Activated naive CD4-positive, alpha-beta T cell treated with anti-CD3 and anti-CD28 coated beads, Interleukin-2, amount 50 U/mL, for 24 hours (primary cell): ENCODE data around the gene MRPL46.

Experiments used
- H3K27ac Mint-ChIP-seq: one replicate; pipeline ENCODE4 v1.8.0; 2021; ENCODE audit warnings: mild to moderate bottlenecking, mixed read lengths
- H3K27me3 Mint-ChIP-seq: one replicate; pipeline ENCODE4 v1.8.0; 2021; ENCODE audit warnings: mixed read lengths
- H3K36me3 Mint-ChIP-seq: one replicate; pipeline ENCODE4 v1.8.0; 2021; ENCODE audit warnings: mixed read lengths
- H3K4me1 Mint-ChIP-seq: one replicate; pipeline ENCODE4 v1.8.0; 2021; ENCODE audit warnings: mixed read lengths
- H3K4me3 Mint-ChIP-seq: one replicate; pipeline ENCODE4 v1.8.0; 2021; ENCODE audit warnings: mild to moderate bottlenecking, mixed read lengths
- H3K9me3 Mint-ChIP-seq: one replicate; pipeline ENCODE4 v1.8.0; 2021; ENCODE audit warnings: mixed read lengths

The MRPL46 gene

DNA sequence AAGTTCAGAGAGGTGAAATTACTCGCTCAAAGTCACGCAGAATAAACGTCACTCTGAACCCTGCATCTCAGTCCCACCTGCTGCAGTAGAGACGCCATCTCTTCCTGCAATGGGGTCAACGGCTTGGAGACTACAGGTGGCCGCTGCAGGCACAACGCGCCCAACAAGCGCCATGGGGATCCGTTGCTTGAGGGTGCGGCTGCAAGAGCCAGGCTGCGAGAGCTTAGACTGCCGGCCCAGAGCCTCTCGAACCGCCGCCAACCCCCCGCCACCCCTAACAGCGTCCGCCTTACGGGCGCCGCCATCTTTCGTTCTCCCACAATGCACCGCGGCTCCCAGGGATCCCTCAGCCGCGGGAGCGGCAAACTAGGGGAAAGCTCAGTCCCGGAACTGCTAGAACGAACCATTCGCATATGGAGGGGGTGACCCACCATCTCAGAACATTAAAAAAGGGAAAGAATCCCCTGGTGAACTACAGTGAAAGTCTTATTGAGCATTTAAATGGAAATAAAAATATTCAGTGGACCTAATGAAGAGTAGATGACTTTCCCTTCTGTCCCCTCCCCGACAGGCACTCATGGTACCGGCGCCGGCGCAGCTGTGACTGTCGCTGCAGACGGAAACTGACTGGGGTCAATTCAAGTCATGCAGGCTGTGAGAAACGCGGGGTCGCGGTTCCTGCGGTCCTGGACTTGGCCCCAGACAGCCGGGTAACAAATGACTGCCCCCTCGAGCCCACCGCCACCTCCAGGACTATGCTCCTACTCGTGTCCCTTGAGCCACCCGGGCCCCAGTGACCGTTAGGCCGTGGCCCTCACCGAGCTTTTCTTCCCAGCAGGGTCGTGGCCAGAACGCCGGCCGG lies at the start of gene MRPL46, which contains the start of gene MRPS11:
Gene MRPL46, minus strand, starts transcription at position 316 of the 862 bp plus-strand sequence. Its CDS starts 11 bp downstream, at position 305.
Gene MRPS11, plus strand, starts transcription at position 636 of the 862 bp plus-strand sequence. Its CDS starts 10 bp downstream, at position 646.
- H3K27ac Mint-ChIP-seq: peak within 1 kb of the TSS; percentile 99
- no peaks in the 10 kb centered on the region for H3K27me3 Mint-ChIP-seq
- H3K4me1 Mint-ChIP-seq: peaks cover 35% of the 10 kb centered on the region
- H3K9me3 Mint-ChIP-seq: no peaks in the 10 kb centered on the region
- H3K4me3 Mint-ChIP-seq: peak within 1 kb of the TSS; percentile 93
- H3K36me3 Mint-ChIP-seq: peaks cover 6% of the 10 kb centered on the region

DNA sequence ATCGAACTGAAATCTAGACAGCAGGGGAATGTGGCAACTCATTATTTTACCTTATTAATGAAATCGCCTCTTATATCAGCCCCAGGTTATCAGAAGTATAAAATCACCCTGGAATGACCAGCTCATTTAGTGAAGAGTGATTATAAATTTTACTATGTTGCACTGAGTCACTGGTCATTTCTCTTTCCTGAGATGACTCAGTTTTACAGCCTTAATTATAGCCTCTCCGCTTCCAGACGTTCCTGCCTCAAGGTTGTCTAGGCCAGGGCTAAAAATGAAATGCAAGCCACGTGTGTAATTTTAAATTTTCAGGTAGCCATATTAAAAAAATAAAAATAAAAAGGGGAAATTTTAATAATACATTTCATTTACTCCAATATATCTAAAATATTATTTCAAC lies 46.0 kb upstream of the MRPL46 start:
- Mint-ChIP-seq H3K4me1 (no peaks in the 10 kb centered on the region), H3K27me3 (no peaks in the 10 kb centered on the region), H3K36me3 (peaks cover 18% of the 10 kb centered on the region), H3K9me3 (no peaks in the 10 kb centered on the region), H3K27ac (no peak overlapping the region), H3K4me3 (no peak overlapping the region)

DNA sequence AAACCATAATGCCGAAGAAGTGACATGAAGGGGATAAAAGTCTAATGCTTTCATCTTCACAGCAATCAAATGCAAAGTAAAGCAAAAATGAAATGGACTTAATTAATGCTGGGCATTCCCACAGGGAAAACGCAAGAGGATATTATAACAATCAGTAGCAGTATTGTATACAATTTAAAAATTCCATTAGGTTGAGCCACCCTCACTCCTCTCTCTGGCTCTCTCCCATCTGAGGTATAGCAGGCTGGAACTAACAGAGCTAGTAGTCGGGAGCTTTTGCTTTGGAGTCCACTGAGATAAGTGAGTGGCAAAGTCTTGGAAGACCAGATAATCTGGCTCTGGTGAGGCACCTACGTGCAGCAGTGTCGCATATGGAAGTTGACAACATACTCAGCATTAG lies 45.4 kb upstream of the MRPL46 start:
- H3K27ac Mint-ChIP-seq: no peak overlapping the region
- no peaks in the 10 kb centered on the region for H3K9me3 Mint-ChIP-seq

DNA sequence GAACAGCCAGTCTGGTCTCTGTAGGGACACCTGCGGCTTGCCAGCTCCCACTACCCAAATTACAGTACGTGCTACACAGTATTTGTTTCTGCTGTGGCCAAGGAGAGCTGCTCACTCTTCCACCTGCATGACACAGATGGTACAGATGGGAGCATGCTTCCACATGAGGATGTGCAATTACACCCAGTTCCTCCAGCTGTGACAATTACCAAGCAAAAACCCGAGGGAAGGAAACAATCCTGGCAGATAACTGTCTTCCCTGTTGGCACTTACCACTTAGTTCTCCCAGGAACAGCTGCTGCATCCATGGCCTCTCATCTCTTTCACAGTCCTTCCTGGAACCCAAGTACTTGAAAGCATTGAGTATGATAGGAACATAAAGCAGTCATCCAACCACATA lies 44.9 kb upstream of the MRPL46 start:
- Mint-ChIP-seq H3K36me3 (peaks cover 20% of the 10 kb centered on the region), H3K4me3 (no peak overlapping the region), H3K9me3 (no peaks in the 10 kb centered on the region), H3K4me1 (no peaks in the 10 kb centered on the region), H3K27me3 (no peaks in the 10 kb centered on the region), H3K27ac (no peak overlapping the region)

More for the DNA sequence above, 45.4 kb upstream of the MRPL46 start:
- Mint-ChIP-seq H3K4me3 (no peak overlapping the region), H3K36me3 (peaks cover 17% of the 10 kb centered on the region), H3K27me3 (no peaks in the 10 kb centered on the region), H3K4me1 (no peaks in the 10 kb centered on the region)

DNA sequence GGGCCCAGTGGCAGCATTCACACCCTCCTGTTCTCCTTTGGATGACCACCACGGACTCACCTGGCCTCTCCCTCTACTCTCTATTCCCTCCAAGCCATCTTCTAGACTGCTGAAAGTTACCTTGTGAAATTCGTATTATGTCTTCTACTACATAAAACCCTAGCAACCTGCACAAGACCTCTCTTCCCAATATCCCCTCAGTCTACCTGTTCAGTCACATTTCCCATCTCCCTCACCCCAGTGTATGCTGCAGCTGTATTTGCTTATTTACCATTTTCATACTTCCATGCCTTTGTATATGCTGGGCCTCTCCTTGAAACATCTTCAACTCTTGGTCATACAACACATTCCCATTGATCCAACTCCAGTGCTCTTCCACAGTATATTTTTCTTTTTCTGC lies 44.0 kb upstream of the MRPL46 start:
- H3K9me3 Mint-ChIP-seq: no peaks in the 10 kb centered on the region
- H3K36me3 Mint-ChIP-seq: peaks cover 19% of the 10 kb centered on the region
- no peak overlapping the region for H3K27ac Mint-ChIP-seq
- no peaks in the 10 kb centered on the region for H3K27me3 Mint-ChIP-seq
- no peak overlapping the region for H3K4me3 Mint-ChIP-seq
- no peaks in the 10 kb centered on the region for H3K4me1 Mint-ChIP-seq

DNA sequence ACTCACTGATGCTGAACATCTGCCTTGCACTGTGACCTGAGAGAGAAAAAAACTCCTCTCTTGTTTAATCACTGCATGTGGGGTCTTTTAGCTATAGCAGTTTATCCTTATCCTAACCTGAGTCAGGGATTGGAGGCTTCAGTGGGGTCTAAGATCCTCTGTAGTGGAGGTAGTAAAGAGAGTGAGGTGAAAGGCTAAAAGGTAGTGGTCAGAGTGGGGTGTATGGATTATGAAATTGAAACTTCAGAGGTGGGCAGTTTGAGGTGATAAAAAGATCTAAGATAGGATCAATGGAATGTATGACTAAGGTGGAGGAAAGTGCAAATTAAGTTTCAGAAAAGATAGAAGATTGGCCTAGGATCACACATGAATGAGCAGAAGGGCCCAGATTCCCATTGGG lies 42.8 kb upstream of the MRPL46 start:
- Mint-ChIP-seq H3K27me3 (no peaks in the 10 kb centered on the region), H3K4me1 (no peaks in the 10 kb centered on the region), H3K27ac (no peak overlapping the region), H3K36me3 (peaks cover 19% of the 10 kb centered on the region), H3K9me3 (no peaks in the 10 kb centered on the region), H3K4me3 (no peak overlapping the region)

DNA sequence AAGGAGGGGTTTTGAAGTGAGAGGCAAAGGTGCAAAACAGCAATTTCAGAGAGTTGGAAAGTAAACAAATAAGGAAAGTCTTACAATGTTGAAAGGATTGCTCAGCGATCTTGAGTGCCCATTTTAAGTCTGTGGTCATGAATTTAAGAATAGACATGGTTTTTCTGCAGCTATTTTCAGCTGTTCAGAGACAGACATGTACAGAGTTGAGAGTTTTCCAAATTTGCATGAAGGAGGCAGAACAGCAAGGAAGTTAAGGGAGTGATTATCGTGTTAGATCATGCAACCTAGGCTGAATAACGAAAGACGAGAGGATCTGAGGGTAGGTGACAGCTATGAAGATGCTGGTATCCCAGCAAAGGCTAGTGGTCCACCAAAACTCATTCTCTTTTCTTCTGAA lies 42.1 kb upstream of the MRPL46 start:
- H3K27ac Mint-ChIP-seq: no peak overlapping the region
- no peak overlapping the region for H3K4me3 Mint-ChIP-seq
- no peaks in the 10 kb centered on the region for H3K4me1 Mint-ChIP-seq
- H3K27me3 Mint-ChIP-seq: no peaks in the 10 kb centered on the region
- H3K36me3 Mint-ChIP-seq: peaks cover 19% of the 10 kb centered on the region
- H3K9me3 Mint-ChIP-seq: no peaks in the 10 kb centered on the region

DNA sequence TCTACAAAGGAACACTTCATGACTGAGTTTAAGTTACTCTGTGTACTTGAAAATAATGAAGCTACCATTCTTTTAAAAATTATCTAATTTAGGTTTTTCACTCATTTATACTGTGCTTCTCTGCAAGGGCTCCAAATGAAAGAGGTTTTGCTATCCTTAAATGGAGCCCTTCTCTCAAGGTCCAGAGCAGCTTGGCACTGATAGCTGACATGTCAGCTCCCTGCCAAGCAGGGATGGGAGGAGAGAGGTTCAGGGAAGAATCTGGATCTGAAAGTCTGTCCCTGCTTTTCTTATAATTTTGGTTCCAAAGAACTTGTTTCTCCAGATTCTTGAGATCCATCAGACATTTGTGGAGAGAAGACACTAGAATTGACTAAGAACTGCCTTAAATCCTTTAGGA lies 39.4 kb upstream of the MRPL46 start:
- Mint-ChIP-seq H3K36me3 (peaks cover 19% of the 10 kb centered on the region), H3K4me3 (no peak overlapping the region), H3K27me3 (no peaks in the 10 kb centered on the region), H3K4me1 (no peaks in the 10 kb centered on the region), H3K27ac (no peak overlapping the region), H3K9me3 (no peaks in the 10 kb centered on the region)

DNA sequence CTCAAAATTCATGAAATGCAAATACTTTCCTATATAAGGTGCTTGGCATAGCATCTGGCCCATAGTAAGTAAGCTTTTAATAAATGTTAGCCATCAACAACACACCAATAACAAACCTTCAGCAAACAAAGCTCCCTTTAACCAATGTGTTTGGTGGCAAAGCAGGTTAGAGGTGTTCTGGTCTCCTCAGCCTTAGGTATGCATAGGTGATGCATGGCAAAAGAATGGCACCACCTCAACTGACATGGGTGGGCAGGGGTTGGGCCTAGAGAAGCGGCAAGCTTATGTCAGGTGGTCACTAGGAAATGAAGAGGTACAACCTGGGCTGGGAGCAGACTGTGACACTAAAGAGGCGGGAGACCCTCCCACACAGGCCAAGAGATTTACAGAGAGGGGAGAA lies 38.5 kb upstream of the MRPL46 start:
- Mint-ChIP-seq H3K9me3 (no peaks in the 10 kb centered on the region), H3K4me1 (no peaks in the 10 kb centered on the region), H3K36me3 (peaks cover 12% of the 10 kb centered on the region), H3K27me3 (no peaks in the 10 kb centered on the region), H3K4me3 (no peak overlapping the region), H3K27ac (no peak overlapping the region)

DNA sequence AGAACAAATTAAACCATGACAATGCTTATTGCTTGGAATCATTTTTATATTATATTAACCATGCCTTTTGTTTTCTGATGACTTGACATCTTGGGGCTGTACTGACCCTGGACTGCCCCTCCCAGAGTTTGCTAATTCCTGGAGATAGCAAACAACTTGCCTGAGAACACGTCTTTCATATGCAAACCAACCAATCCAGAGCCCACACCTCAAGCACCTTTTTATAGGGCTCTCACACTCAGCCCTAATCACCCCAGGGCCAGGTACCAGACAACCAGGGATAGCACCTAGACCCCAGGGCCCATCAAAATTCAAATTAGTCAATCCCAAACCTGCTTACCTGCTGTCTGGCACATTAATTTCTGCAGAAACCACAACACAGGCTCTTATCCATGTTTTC lies 37.3 kb upstream of the MRPL46 start:
- peaks cover 9% of the 10 kb centered on the region for H3K36me3 Mint-ChIP-seq
- no peaks in the 10 kb centered on the region for H3K9me3 Mint-ChIP-seq
- no peak overlapping the region for H3K4me3 Mint-ChIP-seq
- no peaks in the 10 kb centered on the region for H3K4me1 Mint-ChIP-seq
- no peaks in the 10 kb centered on the region for H3K27me3 Mint-ChIP-seq
- H3K27ac Mint-ChIP-seq: no peak overlapping the region

DNA sequence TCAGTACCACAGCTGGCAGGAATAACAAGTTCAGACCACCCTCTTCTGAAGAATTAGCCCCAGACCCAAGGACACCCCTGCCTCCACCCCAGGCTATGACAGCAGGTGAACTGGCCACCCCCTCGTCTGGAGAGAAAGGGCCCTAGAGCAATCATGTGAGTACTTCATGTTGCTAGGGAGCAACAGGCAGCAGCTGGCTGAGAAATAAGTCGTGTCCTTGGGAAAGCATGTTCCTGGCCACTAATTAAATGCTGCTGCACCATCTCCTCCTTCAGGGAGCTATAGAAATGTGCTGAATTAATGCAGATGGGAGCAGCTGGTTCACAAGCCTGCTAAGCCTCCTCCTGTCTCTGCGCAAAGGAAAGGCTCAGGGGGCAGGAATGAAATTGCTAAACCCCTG lies 31.8 kb upstream of the MRPL46 start:
- Mint-ChIP-seq H3K36me3 (peaks cover 2% of the 10 kb centered on the region), H3K4me3 (no peak overlapping the region), H3K9me3 (no peaks in the 10 kb centered on the region), H3K27ac (no peak overlapping the region), H3K27me3 (no peaks in the 10 kb centered on the region), H3K4me1 (no peaks in the 10 kb centered on the region)

DNA sequence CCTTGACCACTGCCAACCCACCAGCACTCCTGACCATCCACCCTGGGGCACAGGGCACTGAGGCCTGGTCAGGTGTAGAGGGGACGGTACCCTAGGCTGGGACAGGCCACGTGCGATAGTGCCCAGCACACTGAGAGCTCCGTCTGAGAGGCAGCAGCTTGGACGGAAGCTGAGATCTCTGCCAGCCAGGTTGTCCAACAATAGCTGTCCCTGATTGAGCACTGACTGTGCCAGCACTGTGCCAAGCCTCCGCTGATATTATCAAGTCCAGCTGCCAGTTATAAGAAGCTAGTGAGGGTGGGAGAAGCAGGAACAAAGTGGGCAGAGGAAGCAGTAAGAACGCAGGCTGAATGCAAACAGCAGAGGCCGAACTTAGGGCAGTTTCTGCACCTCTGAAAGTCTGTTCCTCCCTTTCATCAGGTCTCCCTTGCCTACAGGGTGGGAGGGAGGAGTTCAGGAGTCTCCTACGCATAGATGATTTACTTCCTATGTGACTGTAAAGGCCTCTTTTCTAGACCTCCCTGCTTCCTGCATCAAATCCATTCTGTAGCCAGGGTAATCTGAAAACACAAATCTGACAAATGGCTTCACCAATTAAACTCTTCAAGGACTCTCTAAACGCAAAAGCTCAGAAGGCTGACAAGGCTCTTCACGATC lies 30.0 kb upstream of the MRPL46 start:
- no peak overlapping the region for H3K4me3 Mint-ChIP-seq
- H3K27me3 Mint-ChIP-seq: no peaks in the 10 kb centered on the region
- peaks cover 2% of the 10 kb centered on the region for H3K36me3 Mint-ChIP-seq
- H3K9me3 Mint-ChIP-seq: no peaks in the 10 kb centered on the region
- H3K27ac Mint-ChIP-seq: no peak overlapping the region
- no peaks in the 10 kb centered on the region for H3K4me1 Mint-ChIP-seq

DNA sequence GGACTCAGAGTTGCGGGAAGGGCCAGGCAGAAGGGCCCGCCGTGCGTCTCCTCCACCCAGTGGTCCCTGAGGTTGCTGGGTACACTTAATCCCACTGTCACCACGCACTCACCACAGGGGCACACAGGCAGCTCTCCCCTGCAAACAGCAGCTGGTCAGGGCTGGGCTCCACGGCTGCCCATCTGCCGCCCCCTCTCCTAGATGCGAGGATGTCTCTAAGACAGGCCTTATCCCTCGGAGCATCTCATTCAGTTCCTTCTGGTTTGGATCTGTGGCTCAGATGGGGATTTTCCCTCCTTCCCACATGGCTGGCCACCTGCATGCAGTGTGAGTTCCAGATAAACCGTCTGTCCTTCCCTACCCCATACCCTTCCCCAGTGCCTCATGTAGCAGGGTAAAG lies 26.7 kb upstream of the MRPL46 start:
- Mint-ChIP-seq H3K4me3 (no peak overlapping the region), H3K4me1 (no peaks in the 10 kb centered on the region), H3K36me3 (peaks cover 2% of the 10 kb centered on the region), H3K27ac (no peak overlapping the region), H3K27me3 (no peaks in the 10 kb centered on the region), H3K9me3 (no peaks in the 10 kb centered on the region)

DNA sequence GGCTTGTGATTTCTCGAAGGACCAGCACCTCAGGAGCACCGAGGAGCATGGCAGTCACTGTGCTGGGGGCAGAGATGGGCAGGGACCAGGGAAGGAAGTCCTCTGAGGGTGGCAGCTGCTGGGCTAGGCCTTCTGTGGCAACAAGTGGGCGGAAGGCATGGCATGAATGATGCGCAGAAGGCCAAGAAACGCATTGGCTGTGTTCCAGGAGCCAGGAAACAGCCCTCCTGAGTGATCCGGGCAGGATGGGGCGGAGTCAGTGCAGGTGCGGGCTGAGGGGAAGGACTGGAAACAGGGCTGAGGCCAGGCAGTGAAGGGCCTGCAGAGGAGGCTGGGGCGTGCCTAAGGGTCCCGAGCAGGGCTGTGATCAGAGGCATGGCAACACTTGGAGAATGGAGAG lies 24.0 kb upstream of the MRPL46 start:
- Mint-ChIP-seq H3K27ac (no peak overlapping the region), H3K36me3 (no peaks in the 10 kb centered on the region), H3K4me3 (no peak overlapping the region), H3K4me1 (no peaks in the 10 kb centered on the region), H3K9me3 (no peaks in the 10 kb centered on the region), H3K27me3 (no peaks in the 10 kb centered on the region)

DNA sequence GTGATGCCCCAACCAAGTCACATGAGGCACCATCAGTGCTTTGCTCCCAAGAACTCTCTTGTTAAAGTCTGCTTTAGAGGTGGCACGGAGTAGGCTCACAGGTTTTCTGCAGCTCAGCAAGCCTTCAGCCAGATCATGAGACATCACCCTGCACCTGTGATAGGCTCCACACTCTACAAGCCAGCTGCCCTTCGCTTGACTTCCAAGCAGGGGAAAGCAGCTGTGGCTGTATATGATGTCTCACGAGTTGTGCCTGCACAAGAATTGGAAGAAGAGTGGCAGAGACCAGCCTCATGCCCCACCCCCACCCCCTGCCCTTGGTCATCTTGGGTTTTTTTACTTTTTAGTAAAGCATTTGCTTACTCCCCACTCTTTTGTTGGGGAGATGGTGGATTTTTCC lies 22.8 kb upstream of the MRPL46 start:
- no peak overlapping the region for H3K27ac Mint-ChIP-seq
- no peaks in the 10 kb centered on the region for H3K4me1 Mint-ChIP-seq
- H3K27me3 Mint-ChIP-seq: no peaks in the 10 kb centered on the region
- peaks cover 2% of the 10 kb centered on the region for H3K36me3 Mint-ChIP-seq
- no peaks in the 10 kb centered on the region for H3K9me3 Mint-ChIP-seq
- H3K4me3 Mint-ChIP-seq: no peak overlapping the region

DNA sequence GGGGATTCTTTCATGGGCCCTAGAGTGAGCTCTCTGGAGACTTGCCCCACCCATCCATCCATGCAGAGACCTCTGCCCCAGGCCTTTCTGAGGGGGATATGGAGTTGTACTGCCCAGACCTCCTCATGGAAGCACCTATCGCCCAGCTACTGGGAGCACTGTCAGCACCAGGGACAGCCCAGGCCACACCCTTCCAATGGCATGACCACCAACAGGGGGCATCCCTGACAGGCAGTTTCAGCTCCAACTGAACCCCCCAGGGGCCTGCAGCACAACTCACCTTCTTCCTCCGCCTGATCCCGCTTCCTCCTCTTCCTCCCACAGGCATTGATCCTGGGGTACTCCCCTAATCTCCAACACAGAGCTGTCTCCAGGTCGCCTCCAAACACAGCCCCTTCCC lies 22.1 kb upstream of the MRPL46 start:
- Mint-ChIP-seq H3K27ac (no peak overlapping the region), H3K4me3 (no peak overlapping the region), H3K36me3 (peaks cover 2% of the 10 kb centered on the region), H3K27me3 (no peaks in the 10 kb centered on the region), H3K4me1 (no peaks in the 10 kb centered on the region), H3K9me3 (no peaks in the 10 kb centered on the region)
